GM06990 (cell line): ENCODE results near the gene ADGRA1.
"Not testable (repeated sequence)": the region's sequence is repeated elsewhere in the genome, so short reads cannot be mapped to it uniquely, and the experiment has no call there.

Experiments
- DNase-seq: peaks from one replicate; pipeline ENCODE4 v3.0.0-alpha.2; 2011; ENCODE audit not compliant: insufficient read length; ENCODE audit errors: extremely low read depth
- H3K27me3 ChIP-seq: replicated peaks from 2 replicates; pipeline ENCODE4 v1.6.0; 2011; ENCODE audit warnings: low read length; ENCODE audit not compliant: control insufficient read depth, insufficient read depth
- H3K36me3 ChIP-seq: 2 replicates; pipeline ENCODE4 v1.5.1; 2011; ENCODE audit warnings: low read length; ENCODE audit not compliant: control insufficient read depth, insufficient read depth
- H3K4me3 ChIP-seq: replicated peaks from 2 replicates; pipeline ENCODE4 v1.5.1; 2011; ENCODE audit warnings: low read depth, mild to moderate bottlenecking, control low read depth, low read length
- TF ChIP-seq, protein P1 (sequence below): IDR thresholded peaks from 2 replicates; pipeline ENCODE4 v1.5.1; 2011; ENCODE audit warnings: low read length, control low read depth, mild to moderate bottlenecking, inconsistent platforms; ENCODE audit not compliant: insufficient read depth, poor library complexity, severe bottlenecking

ADGRA1 gene

DNA sequence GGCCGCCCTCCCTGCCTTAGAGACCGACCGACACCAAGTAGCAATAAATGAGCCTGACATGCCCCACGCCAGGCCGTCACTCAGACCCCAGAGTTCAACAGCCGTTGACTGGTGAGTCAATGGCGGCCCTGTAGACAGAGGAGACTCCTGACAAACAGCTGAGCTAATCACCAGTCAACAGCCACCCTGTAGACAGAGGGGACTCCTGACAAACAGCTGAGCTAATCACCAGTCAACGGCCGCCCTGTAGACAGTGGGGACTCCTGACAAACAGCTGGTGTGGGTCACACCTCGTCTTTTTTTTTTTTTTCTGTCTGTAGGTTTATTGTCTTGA lies 55.4 kb downstream of the ADGRA1 start:
- no peak for DNase-seq
- TF ChIP-seq, protein P1, sequence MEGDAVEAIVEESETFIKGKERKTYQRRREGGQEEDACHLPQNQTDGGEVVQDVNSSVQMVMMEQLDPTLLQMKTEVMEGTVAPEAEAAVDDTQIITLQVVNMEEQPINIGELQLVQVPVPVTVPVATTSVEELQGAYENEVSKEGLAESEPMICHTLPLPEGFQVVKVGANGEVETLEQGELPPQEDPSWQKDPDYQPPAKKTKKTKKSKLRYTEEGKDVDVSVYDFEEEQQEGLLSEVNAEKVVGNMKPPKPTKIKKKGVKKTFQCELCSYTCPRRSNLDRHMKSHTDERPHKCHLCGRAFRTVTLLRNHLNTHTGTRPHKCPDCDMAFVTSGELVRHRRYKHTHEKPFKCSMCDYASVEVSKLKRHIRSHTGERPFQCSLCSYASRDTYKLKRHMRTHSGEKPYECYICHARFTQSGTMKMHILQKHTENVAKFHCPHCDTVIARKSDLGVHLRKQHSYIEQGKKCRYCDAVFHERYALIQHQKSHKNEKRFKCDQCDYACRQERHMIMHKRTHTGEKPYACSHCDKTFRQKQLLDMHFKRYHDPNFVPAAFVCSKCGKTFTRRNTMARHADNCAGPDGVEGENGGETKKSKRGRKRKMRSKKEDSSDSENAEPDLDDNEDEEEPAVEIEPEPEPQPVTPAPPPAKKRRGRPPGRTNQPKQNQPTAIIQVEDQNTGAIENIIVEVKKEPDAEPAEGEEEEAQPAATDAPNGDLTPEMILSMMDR, result no peak
- Histone ChIP-seq H3K27me3 (no peaks in the 10 kb centered on the region), H3K4me3 (no peak overlapping the region), H3K36me3 (no peaks in the 10 kb centered on the region)

DNA sequence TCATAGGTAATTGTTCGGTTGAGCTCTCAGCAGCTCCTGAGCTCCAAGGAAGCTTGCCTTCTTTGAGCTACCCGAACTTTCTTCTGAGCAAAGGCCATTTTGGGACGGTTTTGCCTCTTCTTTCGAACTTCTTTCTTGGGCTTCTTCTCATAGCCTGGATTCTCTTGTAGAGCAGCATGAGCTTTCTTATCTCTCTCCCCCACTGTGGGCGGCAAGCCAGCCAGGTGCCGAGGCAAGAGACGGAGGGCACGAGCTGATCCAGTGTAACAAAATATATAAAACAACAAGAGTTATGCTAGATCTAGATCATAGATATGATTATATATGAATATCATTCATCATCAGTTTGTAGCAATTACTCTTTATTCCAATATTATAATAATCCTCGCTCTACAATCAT lies 55.8 kb downstream of the ADGRA1 start:
- TF ChIP-seq, protein P1, result no peak
- Histone ChIP-seq H3K36me3 (no peaks in the 10 kb centered on the region), H3K27me3 (no peaks in the 10 kb centered on the region), H3K4me3 (no peak overlapping the region)
- no peak for DNase-seq

DNA sequence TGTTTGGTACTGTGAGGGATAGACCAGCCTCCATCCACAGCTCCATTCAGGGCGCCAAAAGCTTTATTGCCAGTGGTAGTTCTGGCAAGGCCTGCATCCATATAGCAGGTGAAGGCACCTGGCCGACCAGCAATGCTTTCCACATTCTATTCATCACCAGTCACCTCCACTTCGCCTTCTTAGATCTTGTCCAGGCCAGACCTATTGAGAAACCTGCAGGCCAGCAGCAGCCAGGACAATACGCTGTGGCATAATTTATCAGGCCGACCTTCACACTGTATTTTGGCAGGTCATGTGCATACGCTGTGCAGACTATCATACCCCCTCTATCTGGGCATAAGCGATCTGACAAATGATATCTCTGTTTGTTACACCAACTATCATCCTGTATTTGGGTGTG lies 57.0 kb downstream of the ADGRA1 start:
- TF ChIP-seq, protein P1, result no peak
- Histone ChIP-seq H3K27me3 (no peaks in the 10 kb centered on the region), H3K4me3 (no peak overlapping the region), H3K36me3 (no peaks in the 10 kb centered on the region)
- DNase-seq, result no peak

DNA sequence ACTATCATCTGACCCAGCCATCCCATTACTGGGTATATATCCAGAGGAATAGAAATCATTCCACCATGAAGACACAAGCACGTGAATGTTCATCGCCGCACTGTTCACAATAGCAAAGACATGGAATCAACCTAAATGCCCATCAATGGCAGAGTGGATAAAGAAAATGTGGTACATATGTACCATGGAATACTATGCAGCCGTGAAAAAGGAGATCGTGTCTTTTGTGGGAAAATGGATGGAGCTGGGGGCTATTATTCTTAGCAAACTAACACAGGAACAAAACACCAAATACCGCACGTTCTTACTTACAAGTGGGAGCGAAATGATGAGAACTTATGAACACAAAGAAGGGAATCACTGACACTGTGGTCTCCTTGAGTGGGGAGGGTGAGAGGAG lies 62.5 kb downstream of the ADGRA1 start:
- DNase-seq, result no peak
- TF ChIP-seq, protein P1, result no peak
- no peak overlapping the region for H3K4me3 ChIP-seq
- H3K36me3 ChIP-seq, result no peaks in the 10 kb centered on the region
- H3K27me3 ChIP-seq, result no peaks in the 10 kb centered on the region

DNA sequence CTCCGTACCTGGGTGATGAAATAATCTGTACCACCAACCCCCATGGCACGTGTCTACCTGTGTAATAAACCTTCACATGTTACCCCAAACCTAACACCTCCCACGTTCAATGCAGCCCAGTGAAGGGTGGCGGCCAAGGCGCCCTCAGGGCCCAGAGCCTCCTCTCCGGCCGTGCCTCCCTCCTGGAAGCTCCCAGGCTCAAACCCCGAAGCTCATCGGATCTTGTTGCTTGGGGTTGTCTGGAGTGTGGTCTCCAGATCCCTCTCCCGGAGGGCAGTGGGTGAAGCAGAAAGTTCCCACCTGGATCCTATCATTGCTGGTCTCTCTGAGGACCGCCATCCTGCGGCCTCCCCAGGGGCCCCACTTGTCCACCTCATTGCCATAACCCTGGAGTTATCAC lies 62.9 kb downstream of the ADGRA1 start:
- Histone ChIP-seq H3K27me3 (no peaks in the 10 kb centered on the region), H3K4me3 (no peak overlapping the region), H3K36me3 (no peaks in the 10 kb centered on the region)
- TF ChIP-seq, protein P1, result no peak
- DNase-seq, result no peak

DNA sequence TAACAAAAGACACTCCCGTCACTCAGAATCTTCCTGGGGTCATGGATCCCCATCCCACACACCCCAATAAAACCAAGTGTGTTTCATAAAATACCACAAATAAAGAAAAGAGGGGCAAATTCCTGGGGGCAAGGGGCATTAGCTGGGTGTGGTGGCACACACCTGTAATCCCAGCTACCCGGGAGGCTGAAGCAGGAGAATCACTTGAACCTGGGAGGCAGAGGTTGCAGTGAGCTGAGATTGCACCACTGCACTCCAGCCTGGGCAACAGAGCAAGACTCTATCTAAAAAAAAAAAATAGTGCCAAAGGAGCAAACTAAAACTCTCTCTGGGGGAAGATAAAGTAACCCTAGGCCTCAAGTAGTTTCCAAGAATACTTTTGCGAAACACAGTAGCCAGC lies 63.3 kb downstream of the ADGRA1 start:
- not testable (repeated sequence) for H3K4me3 ChIP-seq, H3K27me3 ChIP-seq

DNA sequence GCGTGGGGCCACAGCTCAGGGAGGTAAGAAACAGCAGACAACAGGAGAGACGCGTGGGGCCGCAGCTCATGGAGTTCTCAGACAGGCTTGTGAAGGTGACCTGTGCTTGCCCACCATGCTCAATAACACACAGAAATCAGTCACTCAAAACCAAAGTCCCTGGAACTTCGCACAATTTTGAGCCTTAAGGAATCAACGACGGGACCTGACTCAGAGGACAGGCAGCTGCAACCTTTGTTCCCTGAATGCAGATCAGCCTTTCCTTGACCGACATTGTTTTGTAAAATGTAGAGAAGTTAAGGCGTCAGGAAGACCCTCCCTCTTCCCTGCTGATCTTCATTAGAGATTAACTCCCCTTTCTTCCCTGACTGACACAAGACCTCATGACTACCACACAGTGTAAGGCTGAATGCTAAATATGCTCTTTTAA lies 63.8 kb downstream of the ADGRA1 start:
- no peaks in the 10 kb centered on the region for H3K27me3 ChIP-seq
- no peaks in the 10 kb centered on the region for H3K36me3 ChIP-seq
- H3K4me3 ChIP-seq, result no peak overlapping the region
- TF ChIP-seq, protein P1, result no peak
- DNase-seq, result no peak

More for the DNA sequence above, 63.3 kb downstream of the ADGRA1 start:
- DNase-seq, H3K36me3 ChIP-seq: not testable (repeated sequence)
